HCT116 (cell line): ENCODE measurements around the gene TMC3. TPM values are rescaled to one million over a fixed set of nuclear protein-coding genes. Genes with fewer than 3 reads are reported as not detected.

Experiments used
- ATAC-seq: fragments of 200-7000 bp; cut with Tn5 transposase; 2 replicates; pipeline ENCODE4 v1.9.1; 2020; ENCODE audit warnings: mild to moderate bottlenecking, moderate library complexity
- BruUV-seq: library from RNA; stranded (reverse); fragments of 400-500 nt; replicated peaks from 2 replicates; lab custom pipeline; 2021; lab: Mats Ljungman, UMichigan
- CTCF ChIA-PET: fragments of 300-600 bp; sonication (Branson Sonifier 250); formaldehyde crosslinking; loops from one replicate; lab custom pipeline; 2021; ENCODE audit warnings: antibody characterized with exemption; lab: Charles Lee
- POLR2A ChIA-PET: fragments of 300-600, 350-600 bp; sonication (Branson Sonifier 250); formaldehyde crosslinking; loops from one replicate; lab custom pipeline; 2021; ENCODE audit warnings: antibody characterized with exemption; lab: Charles Lee
- RAD21 ChIA-PET, 2 experiments: fragments of 300-600 bp; sonication (Branson Sonifier 250); formaldehyde crosslinking; loops; one replicate each; lab custom pipeline; 2023; ENCODE audit warnings: low total read pairs in 2 of 2; ENCODE audit not compliant: uncharacterized antibody in 2 of 2, unreplicated experiment in 2 of 2, low non-redundant PET in 1 of 2; lab: Charles Lee
- DNase-seq: peaks from one replicate; pipeline ENCODE4 v3.0.0-alpha.2; 2010; ENCODE audit warnings: low read depth, low spot score
- H2AFZ ChIP-seq: fragments of 200-600 bp; shearing (Covaris generic), sonication (generic); 2 replicates; pipeline ENCODE4 v1.6.1; 2017; ENCODE audit warnings: low read depth, mixed run types, mixed read lengths, antibody characterized with exemption, low read length; ENCODE audit not compliant: poor library complexity, severe bottlenecking
- H3K27ac ChIP-seq: 2 replicates; pipeline ENCODE4 v1.5.1; 2012; ENCODE audit warnings: low read depth, low read length
- H3K27me3 ChIP-seq: fragments of 200-600 bp; sonication (generic); 2 replicates; pipeline ENCODE4 v1.6.1; 2016; ENCODE audit warnings: mixed run types, low read length, mixed read lengths; ENCODE audit not compliant: insufficient read depth
- H3K36me3 ChIP-seq, 2 experiments: fragments of 200-500 bp in 1 of 2; fragments of 200-600 bp in 1 of 2; sonication (Bioruptor generic) in 1 of 2; sonication (generic) in 1 of 2; 2 replicates each; pipeline versions ENCODE4 v1.5.1 to v1.6.1; 2014 to 2016; ENCODE audit warnings: low read length in 2 of 2, inconsistent platforms in 1 of 2, mixed read lengths in 1 of 2, mixed run types in 1 of 2; ENCODE audit not compliant: insufficient read depth in 2 of 2, control insufficient read depth in 1 of 2
- H3K4me1 ChIP-seq, 2 experiments: fragments of 200-600 bp in 1 of 2; sonication (generic) in 1 of 2; 2 replicates each; pipeline versions ENCODE4 v1.5.1 to v1.6.1; 2012 to 2017; ENCODE audit warnings: low read length in 2 of 2, inconsistent platforms in 1 of 2, mild to moderate bottlenecking in 1 of 2, mixed read lengths in 1 of 2, mixed run types in 1 of 2, moderate library complexity in 1 of 2; ENCODE audit not compliant: insufficient read depth in 2 of 2, control insufficient read depth in 1 of 2
- H3K4me2 ChIP-seq: fragments of 200-600 bp; sonication (generic); 2 replicates; pipeline ENCODE4 v1.6.1; 2017; ENCODE audit warnings: mixed run types, low read length, mixed read lengths
- H3K4me3 ChIP-seq, 2 experiments: fragments of 200-600 bp in 1 of 2; sonication (generic) in 1 of 2; replicated peaks in 1 of 2; 2 replicates each; pipeline ENCODE4 v1.5.1; 2011 to 2016; ENCODE audit warnings: low read length in 2 of 2, control low read depth in 1 of 2, low read depth in 1 of 2, mild to moderate bottlenecking in 1 of 2, mixed read lengths in 1 of 2, mixed run types in 1 of 2
- H3K79me2 ChIP-seq: fragments of 200-600 bp; sonication (generic); 2 replicates; pipeline ENCODE4 v1.6.1; 2017; ENCODE audit warnings: mild to moderate bottlenecking, mixed run types, low read length, moderate library complexity, mixed read lengths; ENCODE audit not compliant: insufficient read depth
- H3K9ac ChIP-seq: fragments of 200-600 bp; sonication (generic); 2 replicates; pipeline ENCODE4 v1.6.1; 2016; ENCODE audit warnings: low read length, mixed read lengths
- H3K9me2 ChIP-seq: fragments of 200-600 bp; sonication (generic), shearing (Covaris generic); 2 replicates; pipeline ENCODE4 v1.6.1; 2017; ENCODE audit warnings: mixed run types, mild to moderate bottlenecking, moderate library complexity; ENCODE audit not compliant: insufficient read depth
- H3K9me3 ChIP-seq, 2 experiments: fragments of 200-500 bp in 1 of 2; fragments of 200-600 bp in 1 of 2; sonication (Bioruptor generic) in 1 of 2; sonication (generic) in 1 of 2; 2 replicates each; pipeline ENCODE4 v1.6.1; 2014 to 2017; ENCODE audit warnings: low read length in 2 of 2, mixed read lengths in 2 of 2, inconsistent platforms in 1 of 2, low read depth in 1 of 2, mild to moderate bottlenecking in 1 of 2, mixed run types in 1 of 2, moderate library complexity in 1 of 2; ENCODE audit not compliant: control insufficient read depth in 1 of 2, insufficient read depth in 1 of 2
- H4K20me1 ChIP-seq: fragments of 200-600 bp; sonication (generic), shearing (Covaris generic); 2 replicates; pipeline ENCODE4 v1.6.1; 2017; ENCODE audit warnings: mixed run types, mild to moderate bottlenecking, moderate library complexity; ENCODE audit not compliant: insufficient read depth
- ATF3 ChIP-seq: IDR thresholded peaks from 2 replicates; pipeline ENCODE4 v1.6.1; 2012
- CEBPB ChIP-seq: IDR thresholded peaks from 2 replicates; pipeline ENCODE4 v1.6.1; 2012; ENCODE audit warnings: low read depth
- EGR1 ChIP-seq: IDR thresholded peaks from 2 replicates; pipeline ENCODE4 v1.6.1; 2012; ENCODE audit warnings: low read depth
- ELF1 ChIP-seq: IDR thresholded peaks from 2 replicates; pipeline ENCODE4 v1.6.1; 2012; ENCODE audit warnings: low read depth, borderline replicate concordance
- EZH2phosphoT487 ChIP-seq: fragments of 200-600 bp; IDR thresholded peaks from 2 replicates; pipeline ENCODE4 v1.6.1; 2018; ENCODE audit warnings: antibody characterized with exemption, borderline replicate concordance
- FOSL1 ChIP-seq: IDR thresholded peaks from 2 replicates; pipeline ENCODE4 v1.6.1; 2012; ENCODE audit warnings: low read depth
- JUND ChIP-seq: IDR thresholded peaks from 2 replicates; pipeline ENCODE4 v1.6.1; 2012
- POLR2AphosphoS5 ChIP-seq: IDR thresholded peaks from 2 replicates; pipeline ENCODE4 v1.6.1; 2011; ENCODE audit warnings: mild to moderate bottlenecking, low read depth, low read length, moderate library complexity
- RAD21 ChIP-seq: IDR thresholded peaks from 2 replicates; pipeline ENCODE4 v1.6.1; 2012; ENCODE audit warnings: low read depth, mild to moderate bottlenecking
- SP1 ChIP-seq: IDR thresholded peaks from 2 replicates; pipeline ENCODE4 v1.6.1; 2012; ENCODE audit warnings: low read depth
- YY1 ChIP-seq: IDR thresholded peaks from 2 replicates; pipeline ENCODE4 v1.6.1; 2011; ENCODE audit warnings: low read length, low read depth, moderate library complexity, mild to moderate bottlenecking; ENCODE audit not compliant: insufficient replicate concordance; ENCODE audit errors: extremely low read depth
- ZFX ChIP-seq: fragments of 450-650 bp; IDR thresholded peaks from 2 replicates; pipeline ENCODE4 v1.6.1; 2017
- intact Hi-C: fragments of 100-400 bp; cut with micrococcal nuclease; formaldehyde crosslinking; loops from 2 replicates; pipeline ENCODE4 v1.10.0; 2022
- total RNA-seq: library from RNA; stranded (reverse); gene quantifications from one replicate; pipeline ENCODE4 v1.2.1, GENCODE V29; 2021; ENCODE audit not compliant: unreplicated experiment

Gene TMC3
- total RNA-seq, 1 experiment from 2014 or later, result not detected

- intact Hi-C loops, result no loop called here
- no peaks in the 10 kb centered on the region for H3K4me1 ChIP-seq
- ATAC-seq (no peak), DNase-seq (no peak)
- H3K36me3 ChIP-seq, result no peaks in the 10 kb centered on the region
- TF ChIP-seq YY1 (no peak), ATF3 (no peak), SP1 (no peak), ZFX (no peak), EGR1 (no peak), ELF1 (no peak), FOSL1 (no peak)
- H3K9me2 ChIP-seq, result no peaks in the 10 kb centered on the region
- BruUV-seq, result no TSS peak
- no peak overlapping the region for H3K4me2 ChIP-seq
- 0 out of 2 replicates have a peak, but pooled peaks cover 13% of the 10 kb centered on the region for H3K27me3 ChIP-seq
- no peaks in the 10 kb centered on the region for H3K79me2 ChIP-seq
- POLR2A ChIA-PET, result no interaction called here
- no peak overlapping the region for H3K27ac ChIP-seq
- no peaks in the 10 kb centered on the region for H4K20me1 ChIP-seq
- H3K4me3 ChIP-seq, result no peak overlapping the region
- no peaks in the 10 kb centered on the region for H3K9me3 ChIP-seq
- RAD21 ChIA-PET, result no interaction called here
- H3K9ac ChIP-seq, result no peak overlapping the region
- H2AFZ ChIP-seq, result no peak overlapping the region
- CTCF ChIA-PET, result no interaction called here
These were observed 3.9 kb upstream of the TMC3 start for GRCh38 chr15:81377871-81378270.

- Histone ChIP-seq H3K27me3 (0 out of 2 replicates have a peak, but pooled peaks cover 13% of the 10 kb centered on the region), H4K20me1 (no peaks in the 10 kb centered on the region), H3K9me2 (no peaks in the 10 kb centered on the region), H3K79me2 (no peaks in the 10 kb centered on the region), H3K4me3 (no peak overlapping the region), H3K4me2 (no peak overlapping the region), H3K9ac (no peak overlapping the region), H2AFZ (no peak overlapping the region), H3K36me3 (no peaks in the 10 kb centered on the region), H3K4me1 (no peaks in the 10 kb centered on the region), H3K9me3 (no peaks in the 10 kb centered on the region), H3K27ac (no peak overlapping the region)
- CTCF ChIA-PET, result no interaction called here
- intact Hi-C loops, result no loop called here
- POLR2A ChIA-PET, result no interaction called here
- ATAC-seq, result no peak
- no peak for DNase-seq
- RAD21 ChIA-PET, result no interaction called here
- TF ChIP-seq JUND (no peak), CEBPB (no peak), ELF1 (no peak), RAD21 (no peak), POLR2AphosphoS5 (no peak), ZFX (no peak), EZH2phosphoT487 (no peak)
- no TSS peak for BruUV-seq
These were observed 2.2 kb upstream of the TMC3 start for GRCh38 chr15:81376231-81376630.
